Gastrocnemius medialis (tissue), 4 donors: Measurements from ENCODE around the gene CSNK1D. TPM values are rescaled to one million over a fixed set of nuclear protein-coding genes. Genes with fewer than 3 reads are reported as not detected.
A peak's percentile ranks its signal among the peaks of the same experiment; 100 is the strongest.

Experiments
- ATAC-seq, 2 donors: fragments of 150-250 bp; one replicate each; pipeline ENCODE4 v1.9.1; 2016
- DNase-seq, 2 donors: peaks; one replicate each; pipeline ENCODE4 v3.0.0-alpha.2; 2019
- H3K27ac ChIP-seq, 4 donors: fragments of 200-600 bp; sonication (generic); 1 replicate in 1 of 4; 2 replicates in 3 of 4; pipeline ENCODE4 v1.5.1; 2016 to 2018; ENCODE audit warnings: mild to moderate bottlenecking in 2 of 4, moderate library complexity in 1 of 4
- H3K27me3 ChIP-seq, 3 donors: fragments of 200-600 bp; sonication (generic) in 2 of 3; 1 replicate in 1 of 3; 2 replicates in 2 of 3; pipeline versions ENCODE4 v1.5.1 to v1.6.0; 2016 to 2019; ENCODE audit warnings: mild to moderate bottlenecking in 1 of 3, moderate library complexity in 1 of 3
- H3K36me3 ChIP-seq, 2 donors: fragments of 200-600 bp; sonication (generic) in 1 of 2; one replicate each; pipeline ENCODE4 v1.5.1; 2017 to 2018
- H3K4me1 ChIP-seq, 2 donors: fragments of 200-600 bp; sonication (generic) in 1 of 2; one replicate each; pipeline ENCODE4 v1.5.1; 2016 to 2017; ENCODE audit warnings: mild to moderate bottlenecking in 2 of 2
- H3K4me3 ChIP-seq, 4 donors: fragments of 200-600 bp; sonication (generic) in 3 of 4; 1 replicate in 1 of 4; 2 replicates in 3 of 4; pipeline ENCODE4 v1.5.1; 2016 to 2019; ENCODE audit warnings: mild to moderate bottlenecking in 2 of 4
- H3K9me3 ChIP-seq, 3 donors: fragments of 200-600 bp; sonication (generic) in 2 of 3; 1 replicate in 1 of 3; 2 replicates in 2 of 3; pipeline ENCODE4 v1.5.1; 2016 to 2019
- POLR2A ChIP-seq, 2 donors: fragments of 450-650 bp; IDR thresholded peaks; one replicate each; pipeline ENCODE4 v1.6.1; 2017; ENCODE audit warnings: antibody characterized with exemption in 2 of 2, mild to moderate bottlenecking in 2 of 2, moderate library complexity in 2 of 2
- in situ Hi-C, 4 donors: fragments of 200-750 bp; cut with MboI; loops; one replicate each; pipeline versions ENCODE4 v1.15.0 to v1.8.0; 2017; ENCODE audit warnings: low sequenced_read_pairs in 4 of 4
- intact Hi-C: fragments of 100-400 bp; cut with DNase I; formaldehyde crosslinking; loops from one replicate; pipeline ENCODE4 v1.15.1; 2023; ENCODE audit warnings: low total_unique reads
- total RNA-seq, 4 donors: library from RNA; depleted of rRNA; stranded (reverse); fragments of >200 nt; gene quantifications; one replicate each; pipeline versions ENCODE4 v1.1.0 to v1.2.3, GENCODE V29; 2016
- TF ChIP-seq, protein P1 (sequence below), 5 experiments: fragments of 450-650 bp in 3 of 5; fragments of 200-600 bp in 2 of 5; sonication (generic) in 2 of 5; IDR thresholded peaks in 4 of 5; conservative IDR thresholded peaks in 1 of 5; 1 replicate in 4 of 5; 2 replicates in 1 of 5; pipeline ENCODE4 v1.5.1; 2016 to 2019; ENCODE audit warnings: antibody characterized with exemption in 5 of 5, mild to moderate bottlenecking in 3 of 5, moderate library complexity in 3 of 5

Gene CSNK1D
- total RNA-seq, 4 donors from 2014 or later = 34.0 to 55.2 (median 47.3) TPM

DNA sequence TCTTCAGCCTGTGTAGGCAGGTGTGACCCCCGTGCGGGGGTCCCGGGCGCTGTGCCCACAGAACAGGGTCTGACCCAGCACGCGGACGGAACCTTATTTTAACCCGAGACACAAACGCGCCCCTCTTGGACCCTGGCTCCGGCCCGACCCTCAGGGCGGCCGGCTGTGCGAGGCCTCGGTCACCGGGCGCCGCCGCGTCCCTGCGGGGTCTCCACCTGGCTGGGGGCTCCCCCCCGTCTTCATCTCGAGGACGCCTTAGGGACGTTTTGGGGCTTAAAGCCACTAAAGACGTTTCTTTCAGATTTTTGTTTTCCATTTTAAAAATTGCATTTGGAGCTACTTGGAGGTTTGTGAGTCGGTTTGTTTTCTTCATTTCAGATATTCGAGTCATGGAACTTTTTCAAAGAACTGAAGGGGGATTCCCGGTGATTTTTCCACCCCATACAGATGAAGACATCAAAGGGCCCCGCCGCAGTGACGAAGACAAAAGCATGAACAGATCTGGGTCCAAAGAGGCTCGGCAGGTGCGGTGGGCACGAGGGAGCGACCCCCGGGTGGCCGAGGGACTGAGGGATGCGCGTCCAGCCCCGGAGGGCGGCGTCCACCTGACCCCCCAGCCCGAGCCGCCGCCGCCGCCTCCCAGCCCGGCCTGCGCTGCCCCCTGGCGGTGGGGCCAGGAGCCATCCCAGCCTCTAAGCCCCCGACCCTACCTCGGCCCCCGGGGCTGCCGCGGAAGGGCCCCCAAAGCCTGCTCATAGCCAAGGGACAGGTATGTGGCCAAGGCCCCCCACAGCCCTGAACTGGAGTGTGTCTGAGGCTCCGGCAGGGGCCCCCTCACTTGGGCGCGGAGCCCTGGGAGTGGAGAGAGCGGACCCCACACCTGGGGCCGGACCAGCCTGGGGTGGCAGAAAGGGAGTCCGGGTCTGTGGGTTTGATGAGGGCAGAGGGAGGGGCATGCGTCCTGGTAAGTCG lies 47.7 kb upstream of the CSNK1D start:
- no peaks in the 10 kb centered on the region for H3K4me1 ChIP-seq
- H3K36me3 ChIP-seq = no peaks in the 10 kb centered on the region
- no peak overlapping the region for H3K4me3 ChIP-seq
- ATAC-seq (peak; percentile 38 to 69), DNase-seq (no peak)
- no peak overlapping the region for H3K27ac ChIP-seq
- H3K27me3 ChIP-seq = peaks cover 0 to 2% (median 0%) of the 10 kb centered on the region in 3 donors
- TF ChIP-seq POLR2A (IDR thresholded peaks at IDR 0.05) = no peak
- TF ChIP-seq, protein P1, sequence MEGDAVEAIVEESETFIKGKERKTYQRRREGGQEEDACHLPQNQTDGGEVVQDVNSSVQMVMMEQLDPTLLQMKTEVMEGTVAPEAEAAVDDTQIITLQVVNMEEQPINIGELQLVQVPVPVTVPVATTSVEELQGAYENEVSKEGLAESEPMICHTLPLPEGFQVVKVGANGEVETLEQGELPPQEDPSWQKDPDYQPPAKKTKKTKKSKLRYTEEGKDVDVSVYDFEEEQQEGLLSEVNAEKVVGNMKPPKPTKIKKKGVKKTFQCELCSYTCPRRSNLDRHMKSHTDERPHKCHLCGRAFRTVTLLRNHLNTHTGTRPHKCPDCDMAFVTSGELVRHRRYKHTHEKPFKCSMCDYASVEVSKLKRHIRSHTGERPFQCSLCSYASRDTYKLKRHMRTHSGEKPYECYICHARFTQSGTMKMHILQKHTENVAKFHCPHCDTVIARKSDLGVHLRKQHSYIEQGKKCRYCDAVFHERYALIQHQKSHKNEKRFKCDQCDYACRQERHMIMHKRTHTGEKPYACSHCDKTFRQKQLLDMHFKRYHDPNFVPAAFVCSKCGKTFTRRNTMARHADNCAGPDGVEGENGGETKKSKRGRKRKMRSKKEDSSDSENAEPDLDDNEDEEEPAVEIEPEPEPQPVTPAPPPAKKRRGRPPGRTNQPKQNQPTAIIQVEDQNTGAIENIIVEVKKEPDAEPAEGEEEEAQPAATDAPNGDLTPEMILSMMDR (IDR thresholded peaks at IDR 0.05 in 4 of 5, conservative IDR thresholded peaks at IDR 0.05 in 1 of 5) = peak; percentile 86 to 99 (median 99)
- in situ Hi-C loops (loop anchor here in 3 of 4 donors (10.0 kb wide), 1 partner anchor 116 kb away; no protein-coding TSS in a partner anchor), intact Hi-C loops (loop anchor here (1.0 kb wide), 3 partner anchors 20 to 116 kb away; no protein-coding TSS in a partner anchor)
- H3K9me3 ChIP-seq = no peaks in the 10 kb centered on the region

DNA sequence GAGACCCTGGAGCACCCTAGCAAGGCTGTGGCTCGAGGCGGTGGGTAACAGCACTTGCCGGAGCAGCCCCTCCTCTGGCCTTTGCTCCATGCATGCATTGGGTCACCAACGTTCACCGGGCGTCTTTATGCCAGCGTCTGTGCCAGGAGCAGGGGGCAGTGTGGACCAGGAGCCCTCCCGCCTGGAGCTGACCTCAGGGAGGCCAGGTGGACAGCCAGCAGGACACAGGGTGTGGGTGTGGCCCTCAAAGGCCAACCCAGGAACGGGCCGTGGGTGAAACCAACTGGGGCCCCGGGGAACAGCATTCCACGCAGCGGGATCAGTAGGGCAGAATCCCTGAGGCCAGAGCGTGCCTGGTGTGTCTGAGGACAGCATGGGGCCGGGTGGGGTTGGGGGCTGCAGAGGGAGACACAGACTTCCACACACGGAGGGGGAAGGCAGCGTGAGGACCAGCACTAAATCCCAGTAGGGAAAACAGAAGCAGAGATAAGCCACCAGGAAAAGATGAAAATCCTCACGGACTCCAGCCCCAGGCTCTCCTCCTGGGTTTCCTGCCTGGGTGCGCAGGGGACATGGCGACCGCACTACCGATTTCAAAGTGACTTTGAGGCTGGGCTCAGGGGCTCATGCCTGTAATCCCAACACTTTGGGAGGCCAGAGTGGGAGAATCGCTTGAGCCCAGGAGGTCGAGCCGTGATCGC lies 46.8 kb upstream of the CSNK1D start:
- Histone ChIP-seq H3K4me3 (no peak overlapping the region), H3K9me3 (no peaks in the 10 kb centered on the region), H3K36me3 (no peaks in the 10 kb centered on the region), H3K27ac (no peak overlapping the region), H3K27me3 (peaks cover 5 to 11% (median 9%) of the 10 kb centered on the region in 3 donors), H3K4me1 (no peaks in the 10 kb centered on the region)
- intact Hi-C loops = no loop called here
- TF ChIP-seq POLR2A (IDR thresholded peaks at IDR 0.05) = no peak
- TF ChIP-seq, protein P1 (IDR thresholded peaks at IDR 0.05 in 4 of 5, conservative IDR thresholded peaks at IDR 0.05 in 1 of 5) = no peak
- in situ Hi-C loops = loop anchor here in 3 of 4 donors (10.0 kb wide), 1 partner anchor 115 kb away; no protein-coding TSS in a partner anchor
- no peak for DNase-seq
- no peak for ATAC-seq

DNA sequence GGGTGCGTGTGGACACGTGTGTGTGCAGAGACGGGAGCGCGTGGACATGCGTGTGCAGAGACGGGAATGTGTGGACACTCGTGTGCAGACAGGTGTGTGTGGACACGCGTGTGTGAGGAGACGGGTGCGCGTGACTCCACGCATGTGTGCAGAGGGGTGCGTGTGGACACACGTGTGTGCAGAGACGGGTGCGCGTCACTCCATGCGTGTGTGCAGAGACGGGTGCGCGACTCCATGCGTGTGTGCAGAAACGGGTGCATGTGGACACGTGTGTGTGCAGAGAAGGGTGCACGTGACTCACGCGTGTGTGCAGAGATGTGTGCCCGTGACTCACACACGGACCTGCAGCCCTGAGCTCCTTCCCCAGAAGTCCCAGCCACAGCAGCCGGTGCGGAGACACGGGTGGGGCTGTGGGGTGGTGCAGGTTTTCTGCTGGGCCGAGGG lies 46.1 kb upstream of the CSNK1D start:
- in situ Hi-C loops = loop anchor here in 3 of 4 donors (10.0 kb wide), 1 partner anchor 115 kb away; no protein-coding TSS in a partner anchor
- no peak overlapping the region for H3K4me3 ChIP-seq
- intact Hi-C loops = no loop called here

More for the DNA sequence above, 46.1 kb upstream of the CSNK1D start:
- ATAC-seq (no peak), DNase-seq (no peak)
- H3K9me3 ChIP-seq = no peaks in the 10 kb centered on the region
- H3K27me3 ChIP-seq = peaks cover 11 to 18% (median 13%) of the 10 kb centered on the region in 3 donors
- no peaks in the 10 kb centered on the region for H3K4me1 ChIP-seq
- H3K36me3 ChIP-seq = no peaks in the 10 kb centered on the region
- H3K27ac ChIP-seq = no peak overlapping the region
- TF ChIP-seq, protein P1 (IDR thresholded peaks at IDR 0.05 in 4 of 5, conservative IDR thresholded peaks at IDR 0.05 in 1 of 5) = no peak
- TF ChIP-seq POLR2A (IDR thresholded peaks at IDR 0.05) = no peak
